HEK293T (cell line): ENCODE data around the gene PKP3.

Experiments
- BHLHE40 ChIP-seq: fragments of 450-650 bp; IDR thresholded peaks from 2 replicates; pipeline ENCODE4 v1.6.1; 2016; ENCODE audit warnings: mild to moderate bottlenecking, moderate library complexity, borderline replicate concordance
- ELF4 ChIP-seq: fragments of 450-650 bp; IDR thresholded peaks from 2 replicates; pipeline ENCODE4 v1.6.1; 2017; ENCODE audit warnings: antibody characterized with exemption
- FOXA1 ChIP-seq: fragments of 450-650 bp; IDR thresholded peaks from 2 replicates; pipeline ENCODE4 v1.6.1; 2016; ENCODE audit warnings: mild to moderate bottlenecking
- FOXK2 ChIP-seq: fragments of 450-650 bp; IDR thresholded peaks from 2 replicates; pipeline ENCODE4 v1.6.1; 2016; ENCODE audit warnings: mild to moderate bottlenecking
- FOXM1 ChIP-seq: fragments of 450-650 bp; IDR thresholded peaks from 2 replicates; pipeline ENCODE4 v1.6.1; 2017; ENCODE audit warnings: mild to moderate bottlenecking, borderline replicate concordance
- HDGF ChIP-seq: fragments of 450-650 bp; IDR thresholded peaks from 2 replicates; pipeline ENCODE4 v1.6.1; 2017; ENCODE audit warnings: antibody characterized with exemption, borderline replicate concordance
- NFRKB ChIP-seq: fragments of 450-650 bp; IDR thresholded peaks from 2 replicates; pipeline ENCODE4 v1.6.1; 2016; ENCODE audit warnings: mild to moderate bottlenecking, moderate library complexity
- SP1 ChIP-seq: fragments of 450-650 bp; IDR thresholded peaks from 2 replicates; pipeline ENCODE4 v1.6.1; 2017
- SUZ12 ChIP-seq: fragments of 450-650 bp; IDR thresholded peaks from 2 replicates; pipeline ENCODE4 v1.6.1; 2016; ENCODE audit warnings: mild to moderate bottlenecking
- TARDBP ChIP-seq: fragments of 450-650 bp; IDR thresholded peaks from 2 replicates; pipeline ENCODE4 v1.6.1; 2016
- ZNF384 ChIP-seq: fragments of 450-650 bp; IDR thresholded peaks from 2 replicates; pipeline ENCODE4 v1.6.1; 2016

GRCh38 chr11:346529-346928 is 47.5 kb upstream of the PKP3 start:
- TF ChIP-seq SUZ12, result no peak
- TF ChIP-seq FOXK2, result no peak
- no peak for TF ChIP-seq HDGF
- TF ChIP-seq TARDBP, result no peak
- no peak for TF ChIP-seq NFRKB
- TF ChIP-seq FOXM1, result no peak
- no peak for TF ChIP-seq SP1
- no peak for TF ChIP-seq ELF4
- TF ChIP-seq BHLHE40, result no peak
- no peak for TF ChIP-seq FOXA1
- TF ChIP-seq ZNF384, result no peak
